NCI-H2196 (cell line): ENCODE results near the gene SSNA1.

ENCODE experiments used
- DNase-seq: peaks from one replicate; lab custom pipeline; 2025; ENCODE audit not compliant: unreplicated experiment; lab: John Stamatoyannopoulos, UW

Gene SSNA1

GRCh38 chr9:137167747-137168572 lies 20.5 kb upstream of the SSNA1 start:
- DNase-seq, result peak; percentile 49

DNA sequence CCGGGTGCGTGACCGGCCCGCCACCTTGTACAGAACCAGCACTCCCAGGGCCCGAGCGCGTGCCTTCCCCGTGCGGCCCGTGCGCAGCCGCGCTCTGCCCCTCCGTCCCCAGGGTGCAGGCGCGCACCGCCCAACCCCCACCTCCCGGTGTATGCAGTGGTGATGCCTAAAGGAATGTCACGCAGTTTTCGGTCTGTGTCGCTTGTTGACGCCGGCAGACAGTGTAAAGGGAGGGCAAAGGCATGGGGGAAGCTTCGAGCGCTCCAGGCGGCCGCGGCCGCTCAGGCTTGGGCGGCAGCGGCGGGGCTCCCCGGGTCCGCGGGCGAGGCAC lies 19.9 kb upstream of the SSNA1 start:
- DNase-seq, result peak; percentile 35

DNA sequence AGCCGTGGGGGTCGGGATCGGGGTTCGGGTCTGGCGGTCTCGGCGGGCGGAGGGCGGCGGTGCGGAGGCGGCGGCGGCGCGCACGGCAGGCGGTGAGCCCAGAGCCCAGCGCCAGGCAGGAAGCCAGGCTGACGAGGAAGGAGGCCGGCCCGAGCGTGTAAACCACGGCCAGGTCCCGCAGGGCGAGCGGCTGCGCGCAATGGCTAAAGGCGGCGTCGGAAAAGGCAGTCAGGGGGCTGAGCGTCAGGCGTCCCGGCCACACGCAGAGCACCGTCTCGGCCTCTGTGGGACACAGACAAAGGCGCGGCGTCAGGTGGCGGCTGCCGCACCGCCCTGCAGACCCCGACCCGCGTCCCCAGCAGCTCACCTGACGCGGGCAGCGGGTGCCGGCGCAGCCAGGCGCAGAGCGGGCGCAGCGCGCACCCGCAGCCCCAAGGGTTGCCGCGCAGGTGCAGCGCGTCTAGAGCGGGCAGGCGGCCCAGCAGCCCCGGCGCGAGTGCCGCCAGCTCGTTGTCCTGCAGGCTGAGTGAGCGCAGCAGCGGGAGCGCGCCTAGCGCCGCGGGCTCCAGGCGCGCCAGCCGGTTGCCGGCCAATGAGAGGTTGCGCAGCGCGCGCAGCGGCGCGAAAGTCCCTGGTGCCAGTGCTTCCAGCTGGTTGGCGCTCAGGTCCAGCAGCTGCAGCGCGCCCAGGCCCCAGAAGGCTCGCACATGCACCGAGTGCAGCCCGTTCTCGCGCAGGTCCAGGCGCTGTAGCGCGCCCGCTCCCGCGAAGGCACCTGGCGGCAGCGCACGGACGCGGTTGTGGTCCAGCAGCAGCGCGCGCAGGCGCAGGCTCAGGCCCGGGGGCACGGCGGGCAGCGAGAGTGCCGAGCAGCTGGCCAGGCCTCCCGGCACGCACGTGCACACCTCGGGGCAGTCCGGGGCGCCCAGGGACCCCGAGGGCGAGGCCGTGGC lies 19.3 kb upstream of the SSNA1 start:
- peak; percentile 95 for DNase-seq

DNA sequence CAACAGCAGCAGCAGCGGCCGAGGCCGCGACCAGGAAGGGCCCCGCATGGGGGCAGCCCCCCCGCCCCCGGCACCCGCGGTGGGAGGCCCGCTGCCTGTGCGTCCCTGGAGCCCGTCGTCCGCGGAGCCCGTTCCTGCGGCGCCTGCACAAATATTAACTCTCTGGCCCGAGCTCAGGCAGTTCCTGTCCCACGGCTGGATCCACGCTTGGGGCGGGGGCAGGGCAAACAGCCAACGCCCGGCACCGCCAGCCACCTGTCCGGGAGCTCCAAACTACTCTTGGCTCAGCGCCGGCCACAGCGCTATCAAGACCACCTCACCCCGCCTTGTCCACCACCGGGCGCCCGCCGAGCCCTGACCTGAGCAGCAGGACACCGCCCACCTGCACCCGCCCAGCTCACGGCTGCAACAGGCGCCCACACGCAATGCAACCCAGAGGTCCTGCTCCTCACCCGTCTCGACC lies 18.5 kb upstream of the SSNA1 start, which contains the start of gene LRRC26:
TSS of gene LRRC26 (minus strand) at position 156 of the 463 bp plus-strand sequence. CDS start at position 48, 108 bp downstream.
- DNase-seq, result no peak

- no peak for DNase-seq
These were observed 17.9 kb upstream of the SSNA1 start for GRCh38 chr9:137170486-137171148.

DNA sequence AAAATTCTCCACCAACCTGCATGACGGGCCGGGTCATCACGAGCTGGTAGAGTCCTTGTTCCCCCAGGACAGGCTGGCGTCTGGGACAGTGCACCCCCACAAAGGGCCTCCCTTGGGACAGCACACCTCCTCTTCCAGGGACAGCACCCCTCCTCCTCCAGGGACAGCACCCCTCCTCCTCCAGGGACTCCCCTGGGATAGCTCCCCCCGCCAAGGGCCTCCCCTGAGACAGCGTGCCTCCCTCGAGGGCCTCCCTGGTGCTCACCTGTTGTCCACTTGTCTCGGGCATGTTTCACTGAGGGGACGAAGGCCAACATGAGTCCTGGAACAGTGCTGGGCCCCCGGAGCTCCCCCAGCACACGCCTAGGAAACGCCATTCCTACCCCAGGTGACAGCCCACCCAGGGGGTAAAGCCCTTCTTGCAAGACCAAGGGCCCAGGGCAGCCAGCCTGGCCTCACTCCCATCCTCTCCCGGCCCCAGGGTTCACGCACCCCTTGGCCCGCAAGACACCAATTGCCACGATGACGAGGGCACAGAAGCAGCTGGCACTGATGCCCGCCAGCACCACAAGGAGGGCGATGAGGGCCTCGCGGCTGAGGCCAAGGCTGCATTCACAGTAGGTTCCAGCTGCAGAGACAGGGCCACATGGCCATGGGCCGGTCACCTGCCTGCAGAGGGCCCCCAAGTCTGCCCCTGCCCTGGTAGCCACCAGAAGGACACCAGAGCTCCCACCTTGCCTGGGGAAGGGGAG lies 17.2 kb upstream of the SSNA1 start:
- DNase-seq, result no peak

GRCh38 chr9:137172901-137173795 lies 15.3 kb upstream of the SSNA1 start:
- peak; percentile 67 for DNase-seq

- no peak for DNase-seq
These were observed 14.4 kb upstream of the SSNA1 start for GRCh38 chr9:137173796-137174664.

DNA sequence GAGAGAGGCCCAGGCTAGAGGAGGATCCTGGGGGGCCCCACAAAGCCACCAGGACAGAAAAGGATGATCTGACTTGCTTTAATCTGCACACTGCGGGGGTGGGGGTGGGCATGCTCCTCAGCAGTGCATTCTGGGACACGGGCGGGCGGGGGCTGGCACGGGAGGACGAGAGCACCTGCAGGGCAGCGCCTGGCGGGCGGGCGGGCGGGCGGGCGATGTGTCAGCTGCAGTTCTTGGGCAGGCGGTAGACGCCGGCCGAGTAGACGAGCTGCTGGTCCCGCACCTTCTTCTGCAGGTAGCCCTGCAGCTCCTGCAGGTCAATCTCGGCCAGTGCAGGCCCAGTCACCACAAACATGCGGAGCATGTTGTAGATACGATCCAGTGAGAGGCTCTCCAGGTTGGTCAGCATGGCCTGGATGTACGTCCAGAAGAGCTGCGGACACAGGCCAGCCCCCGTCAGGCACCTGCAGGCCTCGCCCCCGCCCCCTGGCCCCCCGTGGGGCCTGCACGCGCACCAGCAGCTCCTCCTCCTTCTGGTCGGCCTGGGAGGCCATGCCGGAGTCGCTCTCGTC lies 13.7 kb upstream of the SSNA1 start:
- no peak for DNase-seq

DNA sequence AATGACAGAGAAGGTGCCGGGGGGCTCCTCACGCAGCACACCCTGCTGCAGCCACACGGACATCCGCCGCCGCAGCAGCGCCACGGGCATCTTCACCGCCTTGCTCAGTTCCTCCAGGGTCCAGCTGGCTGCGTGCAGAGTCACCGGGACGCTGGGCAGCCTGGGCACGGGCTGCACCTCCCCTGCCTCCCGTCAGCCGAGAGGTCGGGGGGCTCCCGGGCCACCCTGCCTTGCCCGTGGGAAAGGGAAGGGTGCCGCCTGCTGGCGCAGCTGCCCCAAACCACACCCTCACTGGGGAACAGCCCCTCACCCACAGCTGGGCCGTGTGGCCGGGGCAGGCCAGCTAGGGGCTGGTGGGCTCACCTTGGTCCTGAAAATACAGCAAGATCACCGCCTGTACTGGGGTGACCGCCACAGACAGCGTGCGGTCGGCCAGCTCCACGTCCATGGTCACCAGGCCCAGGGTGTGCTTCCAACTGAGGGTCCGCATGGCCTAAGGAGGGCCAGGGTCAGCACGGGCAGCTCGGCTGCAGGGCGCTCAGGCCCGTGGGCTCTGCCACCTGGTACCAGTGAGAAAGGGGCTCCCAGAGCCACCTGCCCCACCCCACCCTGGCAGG lies 13.0 kb upstream of the SSNA1 start:
- no peak for DNase-seq

- peak; percentile 62 for DNase-seq
These were observed 11.9 kb upstream of the SSNA1 start for GRCh38 chr9:137176302-137177182.

DNA sequence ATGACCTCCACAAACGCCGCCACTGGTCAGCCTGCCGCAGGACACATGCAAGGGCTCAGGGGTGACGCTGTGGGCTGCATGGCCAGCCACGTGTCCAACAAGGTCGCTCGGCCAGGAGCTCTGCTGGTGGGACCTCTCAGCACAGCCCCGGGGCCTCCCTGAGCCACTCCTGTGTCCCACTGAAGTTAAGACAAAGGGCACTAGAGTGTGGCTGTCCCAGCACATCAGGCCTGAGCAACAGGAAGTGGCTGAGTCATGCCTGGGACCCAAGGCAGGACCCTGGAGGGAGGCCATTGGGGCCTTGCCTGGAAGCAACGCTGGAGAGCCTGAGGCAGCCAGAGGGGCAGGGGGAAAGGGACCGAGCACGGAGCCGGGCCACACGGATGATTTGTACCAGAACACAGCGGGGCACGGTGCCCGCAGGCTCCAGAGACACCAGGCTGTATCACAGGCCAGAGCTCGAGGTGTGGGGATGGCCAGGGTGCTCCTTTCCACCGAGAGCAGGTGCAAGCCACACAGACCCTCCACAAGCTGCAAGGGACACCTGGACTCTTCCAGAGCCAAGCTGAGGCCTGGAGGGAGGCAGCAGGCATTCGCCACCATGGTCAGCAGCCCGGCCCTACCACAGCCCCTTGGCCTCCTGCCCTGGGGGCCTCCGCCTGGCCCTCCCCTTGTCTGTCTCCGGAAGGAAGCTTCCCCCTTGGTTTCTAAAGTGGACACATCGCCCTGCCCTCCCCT lies 10.1 kb upstream of the SSNA1 start:
- DNase-seq, result no peak

GRCh38 chr9:137178939-137179630 lies 9.4 kb upstream of the SSNA1 start:
- no peak for DNase-seq

DNA sequence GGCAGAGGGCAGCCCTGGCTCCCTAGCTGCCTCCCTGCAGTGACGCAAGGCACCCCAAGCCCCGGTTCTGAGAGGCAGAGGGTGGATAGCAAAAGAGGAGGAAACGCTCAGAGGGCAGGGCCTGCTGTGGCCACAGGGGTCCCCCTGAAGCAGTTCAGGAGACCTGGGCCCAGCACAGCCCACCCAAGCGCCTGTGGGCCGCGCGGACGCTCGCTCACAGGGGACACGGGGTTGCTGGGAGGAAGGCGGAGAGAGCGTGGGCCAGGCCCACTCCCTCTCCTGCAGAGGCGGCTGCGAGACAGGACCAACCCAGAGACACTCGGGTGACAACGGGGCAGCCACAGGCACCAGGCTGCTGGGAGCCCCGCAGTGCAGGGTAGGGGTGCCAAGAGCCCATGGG lies 8.7 kb upstream of the SSNA1 start:
- no peak for DNase-seq

- no peak for DNase-seq
These were observed 8.0 kb upstream of the SSNA1 start for GRCh38 chr9:137180491-137180890.

- DNase-seq, result no peak
These were observed 6.8 kb upstream of the SSNA1 start for GRCh38 chr9:137181680-137182079.
